AG10803 (cell line): ENCODE measurements around the gene LTA4H.
"Not testable (repeated sequence)": the region's sequence is repeated elsewhere in the genome, so short reads cannot be mapped to it uniquely, and the experiment has no call there.

Source experiments
- DNase-seq: peaks from one replicate; pipeline ENCODE4 v3.0.0; 2010; ENCODE audit warnings: low read depth
- H3K4me3 ChIP-seq: 2 replicates; pipeline ENCODE4 v1.5.1; 2011; ENCODE audit warnings: mild to moderate bottlenecking, low read length, control low read depth
- CTCF ChIP-seq: conservative IDR thresholded peaks from 2 replicates; pipeline ENCODE4 v1.5.1; 2011; ENCODE audit warnings: mild to moderate bottlenecking, low read length, control low read depth, inconsistent platforms

LTA4H gene

DNA sequence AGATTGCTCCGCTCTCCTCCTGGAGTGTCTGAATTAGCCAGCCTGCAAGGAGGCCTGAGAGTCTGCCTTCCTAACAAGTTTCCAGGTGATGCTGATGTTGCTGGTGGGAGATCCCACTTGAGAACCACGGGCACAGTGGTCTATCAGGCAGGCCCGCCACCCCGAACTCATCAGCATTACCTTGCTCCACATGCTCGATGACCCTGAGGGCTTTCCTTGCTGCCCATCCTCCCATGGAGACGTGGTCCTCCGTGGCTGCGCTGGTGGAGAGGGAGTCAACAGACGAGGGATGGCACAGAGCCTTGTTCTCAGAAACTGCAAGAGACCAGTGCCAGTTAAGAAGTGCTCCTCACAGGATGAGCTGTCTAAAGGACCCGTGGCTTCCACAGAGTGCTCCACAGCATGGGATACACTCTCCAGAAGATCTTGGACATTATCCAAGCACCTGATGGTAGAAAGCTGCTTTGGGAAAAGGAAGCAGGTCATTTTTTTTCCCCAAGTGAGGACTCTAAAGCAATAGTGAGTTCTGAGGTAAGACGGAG is 57.6 kb downstream of the LTA4H start:
- no peak for TF ChIP-seq CTCF
- no peak overlapping the region for H3K4me3 ChIP-seq
- DNase-seq: no peak

DNA sequence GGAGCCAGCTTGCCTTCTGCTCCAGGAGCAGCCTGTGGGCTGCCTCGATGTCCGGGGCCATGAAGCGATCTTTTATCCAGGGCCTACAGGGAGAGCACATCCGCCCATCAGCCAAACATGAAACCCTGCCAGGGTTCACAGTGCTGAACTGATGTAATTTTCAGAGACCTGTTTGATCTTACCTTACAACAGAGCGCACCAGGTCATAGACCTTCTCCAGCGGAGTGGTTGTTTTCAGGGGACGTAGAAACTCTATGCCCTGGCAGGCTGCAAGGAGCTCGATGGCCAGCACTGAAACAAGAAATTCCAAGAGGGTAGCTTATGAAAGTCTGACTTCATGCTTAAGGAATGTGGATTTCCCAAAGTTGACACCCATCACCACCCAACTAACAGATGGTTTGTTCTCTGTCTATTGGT is 59.0 kb downstream of the LTA4H start:
- H3K4me3 ChIP-seq: no peak overlapping the region
- peak; percentile 20 for DNase-seq
- no peak for TF ChIP-seq CTCF

- no peak for TF ChIP-seq CTCF
- no peak overlapping the region for H3K4me3 ChIP-seq
- no peak for DNase-seq
These were observed 59.9 kb downstream of the LTA4H start for GRCh38 chr12:95975491-95975890.

DNA sequence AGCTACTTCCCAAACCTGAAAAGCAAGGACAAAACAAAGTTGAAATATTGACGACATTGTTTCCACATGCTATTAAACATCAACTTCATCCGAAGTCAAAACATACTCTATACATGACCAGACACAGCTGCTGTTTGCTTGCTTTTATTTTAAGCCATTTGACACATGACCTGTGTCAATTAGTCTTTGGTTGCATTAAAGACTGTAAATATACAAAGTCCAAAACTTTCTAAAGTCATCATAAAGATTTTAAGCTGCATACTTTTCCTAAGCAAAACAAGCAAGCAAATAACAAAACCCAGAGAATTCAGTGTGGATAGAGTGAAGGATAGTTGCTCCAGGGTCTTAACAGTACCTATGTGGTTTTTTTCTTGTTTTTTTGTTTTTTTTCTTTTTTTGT is 61.0 kb downstream of the LTA4H start:
- TF ChIP-seq CTCF: no peak
- H3K4me3 ChIP-seq: no peak overlapping the region
- DNase-seq: no peak

GRCh38 chr12:95972832-95973456 is 62.4 kb downstream of the LTA4H start:
- no peak overlapping the region for H3K4me3 ChIP-seq
- no peak for TF ChIP-seq CTCF
- DNase-seq: no peak

DNA sequence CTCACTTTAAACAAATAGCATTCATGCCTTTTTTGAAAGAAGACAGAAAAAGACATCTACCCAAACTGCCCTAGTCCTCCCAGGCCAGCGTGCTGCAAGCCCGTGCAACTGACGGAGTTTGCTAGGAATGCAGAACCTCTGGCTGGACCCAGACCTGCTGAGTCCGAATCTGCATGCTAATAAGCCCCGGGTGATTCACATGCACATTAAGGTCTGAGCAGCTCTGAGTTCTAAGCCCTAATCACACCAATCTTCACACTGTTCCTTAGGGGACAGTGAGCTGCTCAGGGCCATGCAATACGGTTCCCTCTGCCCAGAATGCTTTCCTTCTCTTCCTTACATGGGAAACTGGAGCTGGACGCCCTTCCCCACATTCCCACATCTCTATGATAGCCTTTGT is 64.5 kb downstream of the LTA4H start:
- TF ChIP-seq CTCF: no peak
- DNase-seq: no peak
- H3K4me3 ChIP-seq: no peak overlapping the region

- not testable (repeated sequence) for H3K4me3 ChIP-seq, DNase-seq
These were observed 66.3 kb downstream of the LTA4H start for GRCh38 chr12:95969116-95969515.
